ENCODE data around the gene PRMT1. TPM values are rescaled to one million over a fixed set of nuclear protein-coding genes. Genes with fewer than 3 reads are reported as not detected.

The PRMT1 gene
- total and polyA plus RNA-seq, 9 of the 15 experiments (the other 6 are each of a cell fraction or from before 2014, with no cell fraction given) = 13.3 to 464 (median 326) TPM

DNA sequence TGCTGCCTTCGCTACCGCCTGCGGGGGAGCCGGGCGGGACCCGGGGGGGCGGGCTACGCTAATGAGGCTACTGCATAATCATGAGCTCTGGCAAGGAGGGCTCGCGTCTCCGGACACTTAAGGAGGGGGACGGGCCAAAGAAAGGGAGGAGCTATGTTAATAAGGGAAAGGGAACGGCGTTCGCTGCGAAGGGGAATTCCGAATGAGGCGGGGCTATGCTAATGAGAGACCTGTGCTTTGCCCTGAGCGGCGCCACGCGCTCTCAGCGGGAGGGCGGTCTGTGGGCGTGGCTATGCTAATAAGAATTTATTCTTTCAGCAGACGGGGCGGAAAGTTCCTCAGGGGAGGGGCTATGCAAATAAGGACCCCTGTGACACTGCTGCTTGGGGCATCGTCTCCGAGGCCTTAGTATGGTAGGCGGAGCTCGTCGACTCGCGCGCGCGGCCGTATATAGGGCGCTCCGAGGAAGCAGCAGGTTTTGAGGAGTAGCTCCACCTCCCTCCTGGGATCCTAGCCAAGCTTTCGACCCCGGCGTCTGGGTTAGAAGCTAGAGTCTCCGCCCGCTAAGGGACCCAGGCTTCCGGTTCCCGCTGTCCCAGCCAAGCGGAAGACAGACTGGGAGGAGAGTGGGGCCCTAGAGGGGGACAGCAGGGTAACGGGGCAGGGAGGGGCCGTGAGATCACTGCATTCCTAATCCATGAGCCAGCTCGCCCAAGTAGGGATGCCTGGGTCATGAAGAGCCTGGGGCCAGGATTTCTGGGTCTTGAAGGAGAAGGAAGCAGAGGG, 36.8 kb upstream of the PRMT1 start, which contains the start of gene RRAS (continued):
- TF ChIP-seq ARHGAP35 (IDR thresholded peaks at IDR 0.05; ENCODE audit: partially characterized antibody) (no peak), TAF1 (IDR thresholded peaks at IDR 0.05; ENCODE audit: control insufficient read depth, extremely low read depth, insufficient read depth, low read length, severe bottlenecking) (peak; percentile 81), ZNF583 (CRISPR knock-in tag; IDR thresholded peaks at IDR 0.05) (no peak), KLF10 (CRISPR knock-in tag; IDR thresholded peaks at IDR 0.05) (no peak), ESRRA (IDR thresholded peaks at IDR 0.05; ENCODE audit: borderline replicate concordance, low read depth) (peak; percentile 24; the same call in 1 of the 2 replicates), ZNF639 (CRISPR knock-in tag; conservative IDR thresholded peaks at IDR 0.05 in 1 of 2, IDR thresholded peaks at IDR 0.05 in 1 of 2) (peak in 1 of 2 experiments; percentile 67; a peak in 2 of 4 replicates), ELF1 (tag; IDR thresholded peaks at IDR 0.05) (peak; percentile 81), MTA3 (IDR thresholded peaks at IDR 0.05; ENCODE audit: borderline replicate concordance) (peak; percentile 90), ZNF75A (CRISPR knock-in tag; IDR thresholded peaks at IDR 0.05) (no peak), YY1 (IDR thresholded peaks at IDR 0.05; ENCODE audit: borderline replicate concordance in 1 of 3, control insufficient read depth in 1 of 3, extremely low read depth in 1 of 3, insufficient read depth in 3 of 3, insufficient read length in 1 of 3, insufficient replicate concordance in 2 of 3, low read depth in 1 of 3, low read length in 2 of 3) (peak in 1 of 3 experiments; percentile 58), MITF (IDR thresholded peaks at IDR 0.05) (peak; percentile 38; the same call in 1 of the 2 replicates), ZNF668 (CRISPR knock-in tag; IDR thresholded peaks at IDR 0.05) (no peak), NFYB (IDR thresholded peaks at IDR 0.05; ENCODE audit: extremely low read depth, insufficient read length) (no peak), ARID3A (IDR thresholded peaks at IDR 0.05; ENCODE audit: borderline replicate concordance, low read depth, low read length) (0 out of 2 replicates have a peak, but pooled peaks have one; percentile 25), ZNF324 (CRISPR knock-in tag; IDR thresholded peaks at IDR 0.05) (no peak), VEZF1 (CRISPR knock-in tag; IDR thresholded peaks at IDR 0.05) (peak; percentile 83), NCOA2 (IDR thresholded peaks at IDR 0.05; ENCODE audit: partially characterized antibody in 2 of 2) (no peak), HNRNPUL1 (IDR thresholded peaks at IDR 0.05; ENCODE audit: low read length) (no peak), POLR2H (tag; IDR thresholded peaks at IDR 0.05; ENCODE audit: low read depth) (peak; percentile 39), HDAC2 (IDR thresholded peaks at IDR 0.05) (peak; percentile 88), ZNF217 (CRISPR knock-in tag; IDR thresholded peaks at IDR 0.05) (no peak)
